Large intestine (tissue), 3 donors: ENCODE measurements around the gene ENGASE. TPM values are rescaled to one million over a fixed set of nuclear protein-coding genes. Genes with fewer than 3 reads are reported as not detected.

Source experiments
- DNase-seq, 2 donors: peaks; one replicate each; pipeline versions ENCODE4 v3.0.0 to v3.0.0-alpha.2; 2013
- H3K27ac ChIP-seq: one replicate; pipeline ENCODE4 v1.5.1; 2013; ENCODE audit warnings: low read length
- H3K27me3 ChIP-seq: 2 replicates; pipeline ENCODE4 v1.6.1; 2013; ENCODE audit warnings: low read length; ENCODE audit not compliant: control insufficient read depth, insufficient read depth
- H3K36me3 ChIP-seq: 2 replicates; pipeline ENCODE4 v1.6.1; 2013; ENCODE audit warnings: low read length; ENCODE audit not compliant: control insufficient read depth, insufficient read depth
- H3K4me1 ChIP-seq: one replicate; pipeline ENCODE4 v1.6.1; 2013; ENCODE audit warnings: low read length; ENCODE audit not compliant: control insufficient read depth, insufficient read depth
- H3K4me3 ChIP-seq: one replicate; pipeline ENCODE4 v1.5.1; 2013; ENCODE audit warnings: low read length
- H3K9me3 ChIP-seq: one replicate; pipeline ENCODE4 v1.6.1; 2013; ENCODE audit warnings: mild to moderate bottlenecking, low read depth, low read length, moderate library complexity; ENCODE audit not compliant: control insufficient read depth
- WGBS: methylation state at CpG from one replicate; pipeline ENCODE4 v1.1.5; 2013; ENCODE audit warnings: low lambda C conversion rate; ENCODE audit not compliant: insufficient coverage; 5-methylcytosine and 5-hydroxymethylcytosine counted together
- polyA plus RNA-seq: library from polyadenylated mRNA; unstranded; fragments of 120-200 nt; gene quantifications from one replicate; pipeline ENCODE4 v1.2.1, GENCODE V29; 2013

ENGASE gene
- polyA plus RNA-seq, 1 donor = 78.0 TPM

DNA sequence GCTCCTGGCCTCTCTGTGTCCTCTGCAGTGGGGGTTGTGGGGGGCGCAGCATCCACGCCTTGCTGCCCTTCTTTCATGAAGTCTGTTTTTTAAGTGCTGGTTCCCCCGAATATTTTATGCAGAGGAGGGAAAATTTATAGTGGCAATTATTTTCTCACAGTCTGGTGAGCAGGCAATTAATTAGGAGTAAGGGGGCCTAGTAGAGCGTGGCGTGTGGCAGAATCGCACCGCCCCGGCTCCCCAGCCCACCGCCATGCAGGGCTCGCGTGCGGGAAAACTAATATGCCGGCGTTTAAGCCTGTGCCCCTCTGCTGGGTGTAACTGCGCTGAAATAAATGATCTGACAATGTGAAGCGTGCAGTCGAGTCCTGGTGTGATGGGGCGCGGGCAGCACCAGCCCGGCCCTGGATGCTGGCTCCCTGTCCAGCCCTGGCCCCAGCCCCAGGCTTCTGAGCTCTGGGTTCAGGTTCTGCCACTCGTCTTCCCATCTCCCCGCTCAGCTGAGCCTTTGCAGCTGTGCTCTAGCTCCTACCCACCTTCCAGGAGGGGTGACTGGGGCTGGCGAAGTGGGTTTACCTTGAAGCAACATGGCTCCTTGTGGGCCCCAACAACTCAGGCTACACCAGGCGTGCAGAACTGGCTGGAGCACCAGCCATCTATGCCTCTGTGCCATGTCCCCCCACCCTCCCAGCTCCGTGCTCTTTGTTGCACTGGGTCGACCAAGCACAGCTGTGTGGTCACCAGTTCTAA lies 13.8 kb downstream of the ENGASE start:
- no peak overlapping the region for H3K4me3 ChIP-seq
- H3K4me1 ChIP-seq = no peaks in the 10 kb centered on the region
- no peak for DNase-seq
- peaks cover 3% of the 10 kb centered on the region for H3K27me3 ChIP-seq
- H3K36me3 ChIP-seq = peaks cover 35% of the 10 kb centered on the region
- H3K9me3 ChIP-seq = no peaks in the 10 kb centered on the region
- H3K27ac ChIP-seq = no peak overlapping the region
- no CpG with 5 or more reads among the region's 26 CpGs for WGBS

DNA sequence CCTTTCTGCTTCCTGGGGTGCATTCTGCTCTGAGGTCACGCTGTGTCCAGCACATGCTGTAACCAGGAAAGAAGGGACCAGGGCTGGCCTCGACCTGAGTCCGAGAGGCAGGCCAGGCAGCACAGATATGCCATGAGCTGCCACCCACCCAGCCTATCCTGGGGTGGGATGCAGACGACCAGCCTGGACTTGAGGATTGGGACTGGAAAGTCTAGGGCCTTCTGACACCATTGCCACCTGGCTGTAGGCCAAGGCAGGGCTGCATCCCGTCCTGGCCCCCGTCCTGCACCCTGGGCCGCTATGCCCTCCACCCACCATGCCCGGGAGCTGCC lies 14.3 kb downstream of the ENGASE start:
- DNase-seq = no peak
- Histone ChIP-seq H3K9me3 (no peaks in the 10 kb centered on the region), H3K27me3 (peaks cover 7% of the 10 kb centered on the region), H3K4me1 (no peaks in the 10 kb centered on the region), H3K27ac (no peak overlapping the region), H3K4me3 (no peak overlapping the region), H3K36me3 (peaks cover 30% of the 10 kb centered on the region)
- no CpG with 5 or more reads among the region's 8 CpGs for WGBS

DNA sequence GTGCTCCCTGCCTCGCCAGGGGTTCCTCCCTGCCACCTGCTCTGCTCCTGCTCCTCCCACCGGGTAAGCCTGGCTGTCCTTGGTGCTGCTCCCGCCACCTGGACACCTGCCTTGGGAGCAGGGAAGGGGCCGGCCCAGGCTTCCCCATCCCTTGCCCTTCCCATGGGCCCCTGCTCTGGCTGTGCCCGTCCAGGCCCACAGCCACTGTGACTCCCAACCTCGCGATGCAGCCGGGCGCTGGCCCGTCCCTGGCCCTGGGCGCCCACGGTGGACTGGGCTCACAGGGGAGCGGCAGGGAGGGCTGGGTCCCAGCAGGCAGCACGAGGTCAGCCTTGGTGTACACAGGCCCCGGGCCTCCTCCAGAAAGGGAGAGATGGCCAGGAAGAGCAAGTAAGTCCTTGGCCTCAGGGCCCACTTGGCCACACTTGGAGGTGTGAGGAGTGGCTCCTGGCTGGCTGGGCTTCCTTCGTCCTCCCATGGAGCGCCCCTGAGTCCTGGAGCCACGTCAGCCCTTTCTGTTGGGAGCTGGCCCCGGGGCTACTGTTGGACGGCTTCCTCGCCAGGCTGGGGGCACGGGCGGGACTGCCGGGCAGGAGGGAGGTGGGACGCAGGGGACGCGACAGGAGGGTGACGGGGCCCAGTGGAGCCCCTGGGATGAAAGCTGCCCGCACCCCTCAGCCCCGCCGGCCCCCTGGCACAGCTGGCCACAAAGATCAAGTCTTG lies 15.3 kb downstream of the ENGASE start:
- Histone ChIP-seq H3K36me3 (peaks cover 21% of the 10 kb centered on the region), H3K27ac (no peak overlapping the region), H3K4me1 (no peaks in the 10 kb centered on the region), H3K4me3 (no peak overlapping the region), H3K9me3 (no peaks in the 10 kb centered on the region), H3K27me3 (peaks cover 14% of the 10 kb centered on the region)
- DNase-seq = no peak
- no CpG with 5 or more reads among the region's 31 CpGs for WGBS

DNA sequence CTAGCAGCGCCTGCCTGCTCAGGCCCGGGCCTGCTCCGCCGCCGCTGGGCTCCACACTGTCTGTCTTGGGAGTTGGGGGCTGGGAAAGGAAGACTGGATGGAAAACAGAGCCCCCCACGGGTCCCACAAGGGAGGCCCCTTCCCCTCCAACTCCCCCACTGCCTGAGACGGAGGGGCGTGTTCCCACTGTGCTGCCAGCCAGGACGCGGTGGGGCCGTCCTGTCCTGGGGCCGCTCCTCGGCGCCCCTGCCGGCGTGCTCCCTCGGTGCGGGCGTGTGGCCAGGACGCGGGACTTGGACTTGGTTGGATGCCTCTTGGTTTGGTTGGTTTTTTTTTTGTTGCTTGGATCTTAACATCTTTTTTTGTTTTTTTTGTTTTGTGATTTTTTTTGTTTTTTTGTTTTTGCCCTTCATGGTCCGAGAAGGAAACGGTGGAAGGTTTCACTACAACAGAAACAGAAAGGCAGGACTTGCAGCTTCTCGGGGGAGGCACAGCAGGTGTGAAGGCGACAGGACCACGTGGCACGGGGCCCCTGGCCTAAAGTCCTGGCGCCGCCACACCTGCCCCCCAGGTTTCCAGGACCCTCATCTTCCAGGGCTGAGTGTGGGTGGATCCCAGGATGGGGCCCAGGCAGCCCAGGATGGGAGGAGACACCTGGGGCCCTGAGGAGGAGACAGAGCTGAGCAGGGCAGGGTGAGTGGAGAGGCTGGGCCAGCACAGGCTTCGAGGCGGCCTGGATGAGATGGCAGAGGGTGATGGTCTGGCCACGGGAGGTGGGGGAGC lies 16.0 kb downstream of the ENGASE start:
- no peaks in the 10 kb centered on the region for H3K9me3 ChIP-seq
- 25% methylated on average over 2 of the region's 32 CpGs for WGBS
- peaks cover 14% of the 10 kb centered on the region for H3K36me3 ChIP-seq
- H3K4me3 ChIP-seq = no peak overlapping the region
- H3K27me3 ChIP-seq = peaks cover 22% of the 10 kb centered on the region
- no peaks in the 10 kb centered on the region for H3K4me1 ChIP-seq
- H3K27ac ChIP-seq = no peak overlapping the region
- DNase-seq = no peak

DNA sequence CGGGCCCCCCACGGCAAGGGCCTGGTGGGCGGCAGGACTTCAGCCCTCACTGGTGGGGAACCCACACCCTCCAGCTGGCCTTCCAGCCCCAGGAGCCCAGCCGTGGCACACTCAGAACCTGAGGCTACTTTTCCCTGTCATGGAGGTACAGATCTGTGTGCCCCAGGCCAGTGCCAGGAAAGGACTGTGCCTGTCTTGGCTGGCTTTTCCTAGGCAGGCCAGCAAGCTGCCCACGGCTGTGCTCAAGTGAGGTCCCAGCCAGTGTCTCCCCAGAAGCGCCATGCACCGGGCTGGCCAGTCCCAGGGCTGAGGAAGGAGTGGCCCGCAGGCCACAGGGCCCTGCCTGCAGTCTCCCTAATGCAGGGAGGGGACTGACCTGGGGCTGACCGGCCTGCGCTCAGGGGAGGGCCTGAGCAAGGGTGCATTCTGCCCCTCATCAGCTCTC lies 16.6 kb downstream of the ENGASE start:
- Histone ChIP-seq H3K27me3 (peaks cover 27% of the 10 kb centered on the region), H3K36me3 (peaks cover 8% of the 10 kb centered on the region), H3K4me1 (no peaks in the 10 kb centered on the region), H3K27ac (no peak overlapping the region), H3K9me3 (no peaks in the 10 kb centered on the region), H3K4me3 (no peak overlapping the region)
- no peak for DNase-seq
- no CpG with 5 or more reads among the region's 10 CpGs for WGBS

DNA sequence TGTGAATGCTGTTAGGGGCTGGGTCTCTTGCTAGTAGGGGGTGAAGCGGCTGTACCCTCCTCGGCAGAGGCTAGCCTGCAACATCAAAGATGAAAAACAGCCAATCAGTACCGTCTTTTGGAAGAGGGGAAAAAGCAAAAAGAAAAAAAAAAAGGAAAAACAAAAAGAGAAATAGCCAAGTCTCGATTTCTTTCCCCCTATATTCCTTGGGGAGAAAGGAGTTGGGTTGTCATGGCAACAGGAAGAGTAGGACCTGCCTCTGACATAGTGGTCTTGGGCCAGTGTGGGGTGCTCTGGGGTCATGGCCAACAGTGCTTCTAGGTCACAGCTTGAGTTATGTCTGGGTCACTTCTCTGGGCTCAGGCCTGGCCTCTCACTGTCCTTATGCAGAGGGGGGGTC lies 17.9 kb downstream of the ENGASE start:
- H3K9me3 ChIP-seq = no peaks in the 10 kb centered on the region
- H3K27me3 ChIP-seq = peaks cover 39% of the 10 kb centered on the region
- no peaks in the 10 kb centered on the region for H3K4me1 ChIP-seq
- 50% methylated on average over 2 of the region's 4 CpGs for WGBS
- H3K4me3 ChIP-seq = no peak overlapping the region
- no peak for DNase-seq
- H3K36me3 ChIP-seq = no peaks in the 10 kb centered on the region
- H3K27ac ChIP-seq = no peak overlapping the region

DNA sequence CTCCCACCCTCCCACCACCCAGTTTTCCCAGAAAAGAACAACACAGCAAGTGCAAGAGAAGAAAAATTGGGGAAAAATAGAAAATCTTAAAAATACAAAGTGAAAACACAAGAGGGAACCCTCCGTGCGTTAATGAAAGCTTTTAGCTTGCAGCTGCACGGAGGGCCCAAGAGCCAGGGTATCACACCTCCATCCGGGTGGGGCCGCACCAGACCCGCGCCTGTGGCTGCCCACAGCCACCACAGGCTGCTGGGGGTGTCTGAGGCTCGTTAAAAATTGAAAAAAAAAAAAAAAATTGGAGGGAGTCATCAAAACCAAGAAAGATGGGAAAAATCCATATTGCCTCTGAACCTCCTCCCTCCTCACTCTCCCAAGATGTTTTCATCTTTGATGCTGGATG lies 18.6 kb downstream of the ENGASE start:
- WGBS = 60% methylated on average over 2 of the region's 8 CpGs
- H3K4me1 ChIP-seq = no peaks in the 10 kb centered on the region
- no peak overlapping the region for H3K27ac ChIP-seq
- H3K36me3 ChIP-seq = no peaks in the 10 kb centered on the region
- no peak for DNase-seq
- H3K27me3 ChIP-seq = peaks cover 46% of the 10 kb centered on the region
- H3K9me3 ChIP-seq = no peaks in the 10 kb centered on the region
- no peak overlapping the region for H3K4me3 ChIP-seq

DNA sequence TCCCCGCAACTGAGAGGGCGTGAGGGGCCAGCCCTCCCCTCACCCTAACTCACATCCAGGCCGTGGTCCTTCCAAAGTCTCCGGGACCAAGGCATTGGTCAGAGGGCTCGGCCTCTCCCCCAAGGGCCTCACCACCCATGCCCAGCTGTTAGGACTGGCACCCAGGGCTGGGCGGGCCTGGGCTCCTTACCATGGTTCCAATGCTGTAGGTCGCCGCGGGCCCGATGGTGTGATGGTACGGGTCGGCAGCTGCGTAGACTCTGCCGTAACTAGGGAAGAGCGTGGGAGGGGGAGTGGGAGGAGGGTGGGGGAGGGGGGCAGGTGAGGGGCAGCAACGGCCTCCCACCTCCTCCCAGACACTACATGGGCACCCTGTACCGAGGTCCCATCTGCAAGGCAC lies 19.6 kb downstream of the ENGASE start:
- Histone ChIP-seq H3K27ac (no peak overlapping the region), H3K4me1 (no peaks in the 10 kb centered on the region), H3K27me3 (peaks cover 56% of the 10 kb centered on the region), H3K9me3 (no peaks in the 10 kb centered on the region), H3K36me3 (no peaks in the 10 kb centered on the region), H3K4me3 (no peak overlapping the region)
- no CpG with 5 or more reads among the region's 17 CpGs for WGBS
- DNase-seq = no peak

DNA sequence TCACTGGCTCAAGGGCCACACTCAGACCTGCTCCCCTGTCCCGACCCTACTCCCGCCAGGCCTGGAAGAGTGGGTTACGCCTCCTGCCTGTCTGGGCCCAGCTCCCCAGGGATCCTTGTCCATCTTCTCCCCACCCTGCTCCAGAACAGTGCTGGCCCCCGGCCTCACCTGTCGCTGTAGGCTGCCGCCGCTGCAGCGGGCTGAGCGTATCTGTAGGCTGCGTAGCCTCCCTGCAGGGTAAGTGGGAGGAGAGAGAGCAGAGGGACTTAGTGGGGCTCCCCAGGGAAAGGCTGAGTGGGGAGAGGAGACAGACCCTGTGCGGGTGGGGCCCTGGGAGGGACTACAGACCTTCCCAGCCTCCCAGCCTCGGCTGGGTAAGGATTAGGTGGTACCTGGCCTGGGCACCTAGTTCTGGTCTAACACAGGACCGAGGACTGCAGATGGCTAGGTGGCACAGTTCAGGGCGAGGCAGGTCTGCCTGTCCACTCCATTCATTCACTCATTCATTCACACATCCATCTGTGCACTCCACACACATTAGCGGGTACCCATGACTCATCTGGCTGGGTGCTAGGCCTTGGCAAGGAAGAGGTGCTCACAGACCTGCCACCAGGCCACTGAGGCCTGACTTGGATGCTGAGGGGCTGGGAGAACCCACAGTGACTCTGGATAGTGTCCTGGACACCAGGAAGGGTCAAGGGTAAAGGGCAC lies 20.9 kb downstream of the ENGASE start:
- WGBS = no CpG with 5 or more reads among the region's 15 CpGs

DNA sequence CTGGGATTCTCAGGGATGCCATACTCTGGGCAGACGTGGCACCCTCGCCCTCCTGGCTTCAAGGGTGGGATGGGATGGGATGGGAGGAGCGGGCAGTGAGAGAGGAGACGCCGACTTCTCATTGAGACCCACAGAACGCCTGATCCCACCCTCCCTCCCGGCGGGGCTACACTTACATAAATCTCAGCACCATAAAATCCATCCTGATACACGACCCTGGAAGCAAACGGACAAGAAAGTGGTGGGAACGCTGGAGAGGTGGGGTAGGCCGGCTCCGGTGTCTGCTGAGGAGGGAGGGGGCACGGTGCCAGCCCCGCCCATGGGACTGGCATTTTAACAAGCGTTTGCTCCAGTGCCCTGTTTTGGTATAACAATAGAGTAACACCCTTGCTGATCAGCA lies 21.9 kb downstream of the ENGASE start:
- Histone ChIP-seq H3K27ac (no peak overlapping the region), H3K4me3 (no peak overlapping the region), H3K36me3 (no peaks in the 10 kb centered on the region), H3K27me3 (peaks cover 72% of the 10 kb centered on the region), H3K4me1 (no peaks in the 10 kb centered on the region), H3K9me3 (no peaks in the 10 kb centered on the region)
- no peak for DNase-seq
- no CpG with 5 or more reads among the region's 16 CpGs for WGBS

More for the DNA sequence above, 20.9 kb downstream of the ENGASE start:
- Histone ChIP-seq H3K9me3 (no peaks in the 10 kb centered on the region), H3K4me3 (no peak overlapping the region), H3K27me3 (peaks cover 68% of the 10 kb centered on the region), H3K36me3 (no peaks in the 10 kb centered on the region), H3K4me1 (no peaks in the 10 kb centered on the region), H3K27ac (no peak overlapping the region)
- no peak for DNase-seq
